Measurements from ENCODE around the gene SCAF4.
"Not testable (repeated sequence)": the region's sequence is repeated elsewhere in the genome, so short reads cannot be mapped to it uniquely, and the experiment has no call there.

The SCAF4 gene, protein sequence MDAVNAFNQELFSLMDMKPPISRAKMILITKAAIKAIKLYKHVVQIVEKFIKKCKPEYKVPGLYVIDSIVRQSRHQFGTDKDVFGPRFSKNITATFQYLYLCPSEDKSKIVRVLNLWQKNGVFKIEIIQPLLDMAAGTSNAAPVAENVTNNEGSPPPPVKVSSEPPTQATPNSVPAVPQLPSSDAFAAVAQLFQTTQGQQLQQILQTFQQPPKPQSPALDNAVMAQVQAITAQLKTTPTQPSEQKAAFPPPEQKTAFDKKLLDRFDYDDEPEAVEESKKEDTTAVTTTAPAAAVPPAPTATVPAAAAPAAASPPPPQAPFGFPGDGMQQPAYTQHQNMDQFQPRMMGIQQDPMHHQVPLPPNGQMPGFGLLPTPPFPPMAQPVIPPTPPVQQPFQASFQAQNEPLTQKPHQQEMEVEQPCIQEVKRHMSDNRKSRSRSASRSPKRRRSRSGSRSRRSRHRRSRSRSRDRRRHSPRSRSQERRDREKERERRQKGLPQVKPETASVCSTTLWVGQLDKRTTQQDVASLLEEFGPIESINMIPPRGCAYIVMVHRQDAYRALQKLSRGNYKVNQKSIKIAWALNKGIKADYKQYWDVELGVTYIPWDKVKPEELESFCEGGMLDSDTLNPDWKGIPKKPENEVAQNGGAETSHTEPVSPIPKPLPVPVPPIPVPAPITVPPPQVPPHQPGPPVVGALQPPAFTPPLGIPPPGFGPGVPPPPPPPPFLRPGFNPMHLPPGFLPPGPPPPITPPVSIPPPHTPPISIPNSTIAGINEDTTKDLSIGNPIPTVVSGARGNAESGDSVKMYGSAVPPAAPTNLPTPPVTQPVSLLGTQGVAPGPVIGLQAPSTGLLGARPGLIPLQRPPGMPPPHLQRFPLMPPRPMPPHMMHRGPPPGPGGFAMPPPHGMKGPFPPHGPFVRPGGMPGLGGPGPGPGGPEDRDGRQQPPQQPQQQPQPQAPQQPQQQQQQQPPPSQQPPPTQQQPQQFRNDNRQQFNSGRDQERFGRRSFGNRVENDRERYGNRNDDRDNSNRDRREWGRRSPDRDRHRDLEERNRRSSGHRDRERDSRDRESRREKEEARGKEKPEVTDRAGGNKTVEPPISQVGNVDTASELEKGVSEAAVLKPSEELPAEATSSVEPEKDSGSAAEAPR

DNA sequence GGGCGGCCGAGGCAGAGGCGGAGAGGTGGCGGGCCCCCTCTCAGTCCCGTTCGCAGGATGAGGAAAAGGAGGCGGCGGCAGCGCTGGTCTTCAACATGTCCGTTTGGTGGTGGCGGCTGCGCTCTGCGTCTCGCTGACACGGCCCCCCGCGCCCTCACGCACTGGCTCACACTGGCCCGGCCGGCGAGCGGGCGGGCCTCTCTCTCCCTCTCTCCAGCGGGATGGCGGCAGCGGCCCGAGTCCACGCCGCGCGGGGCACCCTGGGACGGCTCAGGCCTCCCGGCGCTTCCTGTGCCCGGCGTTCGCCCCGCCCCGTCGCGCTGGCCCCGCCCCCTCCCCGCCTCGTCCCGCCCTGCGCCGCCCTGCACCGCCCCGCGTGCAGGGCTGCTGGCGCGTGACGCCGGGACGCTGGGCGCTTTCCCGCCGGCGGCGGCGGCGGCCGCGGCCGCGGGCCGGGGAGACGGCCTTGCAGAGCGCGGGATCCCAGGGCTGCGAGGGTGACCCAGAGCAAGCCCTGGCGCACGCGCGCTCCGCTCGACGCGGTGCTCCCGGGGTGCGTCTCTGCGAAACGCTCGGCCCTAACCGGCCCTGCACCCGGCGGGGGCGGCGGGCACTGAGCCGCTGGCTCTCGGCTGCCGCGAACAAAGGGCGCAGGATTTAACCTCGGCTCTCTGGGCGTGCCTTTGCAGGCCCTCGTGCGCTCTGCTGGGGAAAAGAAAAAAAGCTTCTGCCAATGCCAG is at the start of gene SCAF4:
TSS of gene SCAF4 (minus strand) at position 262 of the 740 bp plus-strand sequence. CDS start 426 bp downstream, outside the sequence.
- DNase-seq = peak; percentile 80

DNA sequence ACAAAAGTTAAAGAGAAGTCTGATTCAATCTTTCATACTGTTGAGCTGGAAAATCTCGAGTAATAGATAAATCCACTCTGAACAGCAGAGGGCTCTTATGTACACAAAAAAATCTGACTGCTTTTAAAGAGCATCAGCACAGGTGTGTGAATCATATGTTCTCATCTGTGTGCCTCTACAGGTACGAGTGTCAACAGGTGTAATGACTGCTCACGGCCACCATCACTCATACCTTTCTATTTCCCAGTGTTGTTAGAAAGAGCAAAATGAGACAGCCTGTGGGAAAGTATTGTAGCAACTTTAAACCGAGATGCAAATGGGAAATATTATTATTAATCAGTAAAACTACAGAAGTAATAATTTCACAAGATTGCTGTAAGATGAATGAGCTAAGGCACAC is 49.0 kb upstream of the SCAF4 start:
- peak; percentile 71 for DNase-seq

DNA sequence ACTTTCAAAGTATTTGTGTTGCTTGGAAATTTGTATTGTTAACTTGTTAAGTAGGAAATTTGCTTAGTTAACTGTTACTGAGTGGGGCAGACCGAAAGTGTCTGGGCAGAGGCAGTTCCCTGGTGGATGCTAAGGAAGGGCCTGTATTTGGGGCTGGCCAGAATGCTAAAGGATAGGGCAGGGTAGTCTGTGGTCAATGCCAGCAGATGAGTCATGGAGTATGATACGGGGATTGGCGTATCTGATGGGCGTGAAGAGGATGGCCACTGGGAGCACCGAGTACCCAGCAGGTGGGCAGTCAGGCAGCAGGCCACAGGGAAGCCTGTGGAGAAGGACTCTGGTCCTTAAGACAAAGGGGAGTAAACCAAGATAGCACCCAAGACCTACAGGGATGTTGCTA is 46.6 kb upstream of the SCAF4 start:
- no peak for DNase-seq

DNA sequence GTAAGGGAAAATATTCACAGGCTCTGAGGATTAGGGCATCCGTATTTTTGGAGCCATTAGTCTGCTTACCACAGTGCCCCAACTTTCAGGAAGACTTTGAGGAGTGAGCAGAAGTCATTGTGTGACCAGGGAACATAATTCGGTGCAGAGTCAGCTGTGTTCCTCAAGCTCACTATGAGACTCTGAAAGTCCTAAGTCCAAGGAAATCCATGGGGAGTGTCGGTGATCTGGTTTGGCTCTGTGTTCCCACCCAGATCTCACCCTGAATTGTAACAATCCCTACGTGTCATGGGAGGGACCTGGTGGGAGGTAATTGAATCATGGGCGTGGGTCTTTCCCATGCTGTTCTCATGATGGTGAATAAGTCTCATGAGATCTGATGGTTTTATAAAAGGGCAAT is 45.9 kb upstream of the SCAF4 start:
- DNase-seq = no peak

DNA sequence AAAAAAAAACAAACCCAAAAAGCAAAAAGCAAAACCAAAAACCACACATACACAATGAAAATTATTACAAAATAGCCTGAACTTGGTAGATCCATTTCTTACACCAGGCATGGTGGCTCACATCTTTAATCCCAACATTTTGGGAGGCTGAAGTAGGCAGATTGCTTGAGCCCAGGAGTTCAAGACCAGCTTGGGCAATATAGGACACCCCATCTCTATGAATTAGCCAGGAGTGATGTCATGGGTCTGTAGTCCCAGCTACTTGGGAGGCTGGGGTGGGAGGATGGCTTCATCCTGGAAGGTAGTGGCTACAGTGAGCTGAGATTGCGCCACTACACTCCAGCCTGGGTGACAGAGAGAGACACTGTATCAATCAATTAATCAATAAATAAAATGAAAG is 42.1 kb upstream of the SCAF4 start:
- no peak for DNase-seq

DNA sequence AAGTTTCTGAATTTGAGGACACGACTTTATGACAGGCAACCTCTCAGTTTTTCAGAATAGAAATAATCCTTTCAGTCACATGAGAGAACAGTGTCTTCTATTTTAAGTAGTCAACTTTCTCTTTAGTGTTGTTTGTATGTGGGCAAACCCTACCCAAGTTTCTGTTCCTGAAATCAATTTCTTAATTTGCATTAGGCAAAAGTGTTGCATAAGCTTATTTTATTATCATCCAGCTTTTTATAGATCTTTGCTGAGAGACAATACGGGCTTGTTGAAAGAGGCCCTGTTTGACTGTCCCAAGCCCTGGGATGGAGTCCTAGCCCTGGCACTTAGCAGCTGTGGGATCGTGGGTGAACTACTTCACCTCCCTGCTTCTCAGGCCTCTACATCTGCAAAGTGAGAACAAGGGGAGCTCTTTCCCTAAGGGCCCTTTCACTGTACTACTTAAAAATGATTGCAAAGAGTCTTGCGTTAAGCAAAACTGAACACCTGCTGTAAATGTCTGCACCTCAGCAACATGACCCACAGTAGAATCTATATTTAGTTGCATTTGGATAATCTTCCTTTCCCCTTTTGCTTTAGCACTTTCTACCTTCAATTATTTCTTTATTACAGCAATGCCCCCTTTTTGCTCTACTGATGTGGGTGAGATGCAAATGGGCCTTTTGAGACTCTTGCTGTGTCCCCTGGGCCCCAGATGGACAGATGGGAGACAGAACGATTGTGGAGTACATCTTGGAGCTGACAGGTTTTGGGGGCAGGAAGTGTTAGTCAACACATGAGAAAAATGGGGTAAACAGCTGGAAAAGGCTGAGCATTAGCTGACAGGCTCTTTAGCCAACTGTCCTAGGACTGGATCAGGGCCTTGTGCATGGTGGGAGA is 41.0 kb upstream of the SCAF4 start:
- no peak for DNase-seq

DNA sequence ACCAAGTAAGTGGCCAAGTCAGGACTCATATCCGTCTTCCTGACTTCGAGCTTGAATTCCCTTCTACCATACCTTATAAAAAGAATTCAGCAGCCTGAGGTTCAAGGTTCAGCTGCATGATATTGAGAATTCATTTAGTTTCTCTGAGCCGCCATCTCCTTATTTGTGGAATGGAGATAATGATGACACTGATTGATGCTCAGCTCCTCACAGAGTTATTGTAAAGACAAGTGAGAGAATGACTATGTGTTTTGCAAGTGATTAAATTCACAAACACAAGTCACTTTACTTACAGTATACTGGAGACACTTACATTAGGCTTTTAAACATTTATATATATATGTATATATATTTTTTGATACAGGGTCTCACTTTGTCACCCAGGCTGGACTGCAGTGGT is 39.8 kb upstream of the SCAF4 start:
- no peak for DNase-seq

DNA sequence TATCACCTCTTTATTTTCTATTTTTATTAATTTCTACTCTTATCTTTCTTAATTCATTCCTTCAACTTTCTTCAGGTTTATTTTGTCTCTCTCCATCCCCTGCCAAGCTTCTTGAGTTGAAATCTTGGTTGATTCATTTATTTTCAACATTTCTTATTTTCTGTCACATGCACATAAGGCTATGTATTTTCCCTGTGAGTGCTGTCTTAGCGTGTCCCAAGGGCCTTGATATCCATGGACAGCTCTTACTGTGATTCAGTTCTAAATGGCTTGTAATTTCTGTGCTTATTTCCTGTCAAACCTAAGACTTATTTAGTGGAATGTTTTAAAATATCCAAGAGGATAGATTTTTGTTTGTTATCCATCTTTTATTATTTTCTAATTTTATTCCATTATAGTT is 36.8 kb upstream of the SCAF4 start:
- no peak for DNase-seq

DNA sequence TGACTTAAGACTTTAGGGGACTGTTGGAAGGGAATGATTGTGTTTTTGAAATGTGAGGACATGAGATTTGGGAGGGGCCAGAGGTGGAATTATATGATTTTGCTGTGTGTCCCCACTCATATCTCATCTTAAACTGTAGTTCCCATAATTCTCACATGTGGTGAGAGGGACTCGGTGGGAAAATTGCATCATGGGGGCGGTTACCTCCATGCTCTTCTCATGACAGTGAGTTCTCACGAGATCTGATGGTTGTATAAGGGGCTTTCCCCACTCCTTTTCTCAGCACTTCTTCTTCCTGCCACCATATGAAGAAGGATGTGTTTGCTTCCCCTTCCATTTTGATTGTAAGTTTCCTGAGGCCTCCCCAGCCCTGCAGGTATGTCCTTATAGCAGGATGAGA is 35.0 kb upstream of the SCAF4 start:
- no peak for DNase-seq

DNA sequence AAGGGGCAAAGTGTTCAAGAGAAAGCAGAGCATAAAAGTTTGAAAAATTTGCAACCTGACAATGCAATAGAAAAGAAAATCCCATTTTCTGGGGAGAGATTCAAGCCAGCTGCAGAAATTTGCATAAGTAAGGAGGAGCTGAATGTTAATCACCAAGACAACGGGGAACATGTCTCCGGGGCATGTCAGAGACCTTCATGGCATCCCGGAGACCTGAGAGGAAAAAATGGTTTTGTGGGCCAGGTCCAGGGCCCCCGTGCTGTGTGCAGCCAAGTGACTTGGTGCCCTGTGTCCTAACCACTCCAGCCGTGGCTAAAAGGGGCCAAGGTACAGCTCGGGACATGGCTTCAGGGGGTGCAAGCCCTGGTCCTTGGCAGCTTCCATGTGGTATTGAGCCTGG is 33.9 kb upstream of the SCAF4 start:
- DNase-seq = not testable (repeated sequence)

DNA sequence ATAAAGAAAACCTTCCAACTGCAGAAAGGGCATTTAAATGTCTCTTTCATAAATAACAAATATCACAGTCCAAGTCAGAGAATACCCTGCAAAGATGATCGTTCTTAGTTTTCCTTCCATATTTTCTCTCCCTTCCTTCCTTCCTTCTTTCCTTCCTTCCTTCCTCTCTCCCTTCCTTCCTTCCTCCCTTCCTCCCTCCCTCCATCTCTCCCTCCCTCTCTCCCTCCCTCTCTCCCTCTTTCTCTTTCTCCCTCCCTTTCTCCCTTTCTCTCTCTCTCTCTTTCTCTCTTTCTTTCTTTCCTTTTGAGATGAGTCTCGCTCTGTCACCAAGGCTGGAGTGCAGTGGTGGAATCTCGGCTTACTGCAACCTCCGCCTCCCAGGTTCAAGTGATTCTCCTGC is 29.0 kb upstream of the SCAF4 start:
- no peak for DNase-seq

DNA sequence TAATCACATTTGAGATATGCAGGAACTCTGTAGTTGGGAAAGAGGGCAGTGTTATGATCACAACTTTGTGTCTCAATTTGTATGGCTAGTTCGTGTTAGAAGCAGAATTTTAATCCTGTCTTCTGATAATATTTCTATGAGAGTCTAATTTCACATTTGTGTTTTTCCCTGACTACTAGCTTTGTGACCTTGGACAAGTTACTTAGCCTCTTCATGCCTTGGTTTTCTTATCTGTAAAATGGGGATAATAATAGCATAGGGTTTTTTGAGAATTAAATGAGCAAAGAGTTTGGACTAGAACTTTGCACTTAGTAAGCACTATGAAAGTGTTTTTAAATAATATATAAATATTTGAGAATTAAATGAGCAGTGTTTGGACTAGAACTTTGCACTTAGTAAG is 24.9 kb upstream of the SCAF4 start:
- no peak for DNase-seq

DNA sequence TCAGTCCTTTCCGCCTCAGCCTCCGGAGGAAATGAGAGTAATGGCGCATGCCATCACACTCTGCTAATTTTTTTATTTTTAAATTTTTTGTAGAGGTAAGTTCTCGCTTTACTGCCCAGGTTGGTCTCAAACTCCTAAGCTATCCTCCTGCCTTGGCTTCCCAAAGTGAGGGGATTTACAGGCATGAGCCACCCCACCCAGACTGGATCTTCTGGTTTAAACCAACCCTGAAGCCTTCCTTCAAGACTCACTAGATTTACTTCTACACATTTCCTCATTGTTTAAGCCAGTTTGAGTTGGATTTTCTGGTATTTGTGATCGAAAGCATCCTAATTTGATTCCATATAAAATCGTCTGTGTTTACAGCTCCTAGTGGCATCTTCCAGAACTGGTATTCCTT is 23.1 kb upstream of the SCAF4 start:
- DNase-seq = no peak

DNA sequence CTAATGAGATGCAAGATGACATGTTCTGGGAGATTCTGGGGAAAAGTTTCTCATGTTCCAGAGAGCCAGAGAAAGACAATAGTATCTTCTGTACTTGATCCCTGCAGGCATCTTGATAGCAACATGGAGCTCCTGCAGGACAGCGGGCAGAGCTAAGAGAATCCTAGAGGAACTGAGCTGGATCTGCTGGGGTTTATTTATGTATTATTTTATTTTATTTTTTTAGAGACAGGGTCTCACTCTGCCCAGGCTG is 22.7 kb upstream of the SCAF4 start:
- DNase-seq = no peak

DNA sequence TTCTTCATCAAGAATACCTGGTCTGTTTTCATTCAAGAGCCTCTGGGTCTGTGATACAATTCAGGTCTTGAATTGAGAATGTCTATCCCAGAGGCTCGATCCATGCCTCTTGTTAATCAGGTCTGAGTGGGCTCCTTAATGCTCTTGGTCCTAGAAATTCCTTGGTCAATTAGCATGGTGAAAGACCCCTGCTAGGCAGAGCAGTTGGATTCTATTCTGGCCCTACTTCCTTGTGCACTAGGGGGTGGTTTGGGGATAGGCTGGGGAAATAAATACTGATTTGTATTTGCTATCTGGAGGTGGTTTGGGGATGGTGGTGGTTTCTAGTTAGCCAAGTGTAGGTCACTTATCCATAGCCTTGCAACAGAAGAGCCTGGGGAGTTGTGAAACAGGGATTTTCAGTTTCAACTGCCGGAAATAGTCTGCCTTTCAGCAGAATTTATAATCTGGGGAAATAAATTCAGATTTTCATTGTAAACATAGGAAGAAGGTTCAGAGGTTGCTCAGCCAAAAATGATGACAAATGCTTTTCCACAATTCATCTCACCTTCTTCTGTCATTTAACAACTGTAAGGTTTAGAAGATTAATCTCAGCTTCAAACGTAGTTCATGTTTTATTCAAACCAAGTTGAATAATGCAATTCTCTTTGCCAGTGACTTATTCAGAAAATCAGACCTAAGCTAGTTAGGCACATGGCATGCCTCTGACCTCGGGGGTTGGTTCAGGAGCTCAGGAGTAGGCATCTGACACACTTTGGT is 22.2 kb upstream of the SCAF4 start:
- no peak for DNase-seq

DNA sequence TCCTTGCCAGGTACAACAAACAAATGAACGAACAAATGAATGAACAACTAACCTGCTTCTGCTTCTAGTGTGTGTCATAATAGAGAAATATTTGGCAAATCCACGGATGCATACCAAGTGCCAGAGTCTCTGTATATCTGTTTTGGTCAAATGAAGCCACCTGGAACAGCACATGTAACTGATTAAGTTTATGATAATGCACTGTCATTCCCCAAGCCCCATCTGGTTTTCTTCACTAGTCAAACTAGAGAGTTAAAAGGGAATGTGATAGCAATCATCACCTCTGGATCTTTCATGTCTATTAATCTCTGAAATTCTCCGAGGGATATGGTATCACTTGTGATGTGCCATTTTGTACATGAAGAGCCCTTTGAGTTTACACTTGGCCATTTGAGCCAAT is 21.0 kb upstream of the SCAF4 start:
- no peak for DNase-seq

DNA sequence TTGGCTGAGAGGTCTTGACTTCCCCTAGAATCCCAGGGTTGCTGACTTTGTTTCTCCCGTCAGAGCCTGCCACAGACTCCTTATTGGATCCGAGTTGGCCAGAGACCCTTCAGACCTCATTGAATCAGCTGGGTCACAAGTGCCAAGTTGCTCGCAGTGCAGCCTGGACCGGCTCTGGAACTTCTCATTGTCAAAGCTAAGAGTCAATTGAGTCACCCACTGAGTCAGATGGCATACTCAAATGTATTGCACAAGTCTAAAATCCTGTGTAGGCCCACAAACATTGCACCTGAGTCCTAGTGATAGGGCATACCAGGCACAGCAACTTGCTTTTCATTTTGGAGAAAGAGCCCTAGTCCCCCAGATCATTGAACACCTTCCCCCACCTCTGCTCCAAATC is 20.4 kb upstream of the SCAF4 start:
- no peak for DNase-seq

DNA sequence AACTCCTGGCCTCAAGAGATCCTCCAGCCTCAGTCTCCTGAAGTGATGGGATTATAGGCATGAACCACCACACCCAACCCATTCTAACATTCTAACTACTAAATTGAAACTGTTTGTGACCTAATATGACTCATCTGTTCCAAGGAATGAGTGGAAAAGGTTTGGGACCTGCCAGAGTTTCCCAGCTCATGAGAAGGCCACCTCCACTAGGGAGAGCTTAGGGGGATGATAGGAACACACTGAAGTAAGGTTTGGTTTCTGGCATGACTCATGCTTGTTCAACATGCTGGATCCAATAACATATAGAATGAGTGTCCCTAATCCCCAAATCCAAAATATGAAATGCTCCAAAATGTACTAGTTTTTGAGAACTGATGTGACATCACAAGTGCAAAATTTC is 18.9 kb upstream of the SCAF4 start:
- no peak for DNase-seq

DNA sequence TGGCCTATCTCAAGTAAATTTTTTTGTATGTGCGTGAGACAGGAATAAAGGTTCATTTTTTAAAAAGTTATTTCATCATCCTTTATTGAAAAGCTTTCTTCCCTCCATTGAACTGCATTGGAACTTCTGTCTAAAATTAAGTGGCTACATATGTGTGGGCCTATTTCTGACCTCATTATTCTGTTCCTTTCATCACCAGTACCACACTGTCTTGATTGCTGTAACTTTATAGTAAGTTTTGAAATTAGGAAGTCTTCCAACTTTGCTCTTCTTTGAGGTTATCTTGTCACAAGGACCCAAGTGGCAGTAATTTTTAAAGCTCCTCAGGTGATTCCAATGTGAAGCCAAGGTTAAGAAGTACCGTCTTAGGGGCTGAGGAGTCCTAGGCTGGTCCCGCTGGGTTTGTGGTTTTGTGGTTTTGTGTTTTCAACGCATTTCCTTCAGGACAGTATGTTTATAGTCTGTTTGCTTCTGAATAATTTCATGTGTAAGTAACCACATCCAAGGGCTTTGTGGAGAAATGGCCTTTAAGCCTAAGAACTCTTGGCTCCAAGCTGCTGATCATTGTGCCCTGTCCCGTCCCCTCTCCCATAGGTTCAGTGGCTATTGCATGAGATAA is 12.4 kb upstream of the SCAF4 start:
- no peak for DNase-seq

DNA sequence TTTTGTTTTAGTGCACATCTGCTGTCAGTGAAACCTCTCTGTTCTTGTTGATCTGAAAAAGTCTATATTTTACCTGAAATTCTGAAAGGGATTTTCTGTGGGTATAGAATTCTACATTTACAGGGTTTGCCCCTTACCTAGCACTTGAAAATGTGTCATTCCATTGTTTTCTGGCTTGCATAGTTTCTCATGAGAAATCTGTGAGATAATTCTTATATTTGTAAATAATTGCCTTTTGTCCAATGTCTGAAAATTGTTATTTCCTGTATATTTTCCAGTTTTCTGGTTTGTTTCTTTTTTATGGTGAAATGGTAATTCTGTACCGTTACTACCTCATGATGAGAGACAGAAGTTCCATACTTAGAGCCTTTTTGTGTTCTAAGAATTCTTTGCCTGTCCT is 11.8 kb upstream of the SCAF4 start:
- DNase-seq = no peak

DNA sequence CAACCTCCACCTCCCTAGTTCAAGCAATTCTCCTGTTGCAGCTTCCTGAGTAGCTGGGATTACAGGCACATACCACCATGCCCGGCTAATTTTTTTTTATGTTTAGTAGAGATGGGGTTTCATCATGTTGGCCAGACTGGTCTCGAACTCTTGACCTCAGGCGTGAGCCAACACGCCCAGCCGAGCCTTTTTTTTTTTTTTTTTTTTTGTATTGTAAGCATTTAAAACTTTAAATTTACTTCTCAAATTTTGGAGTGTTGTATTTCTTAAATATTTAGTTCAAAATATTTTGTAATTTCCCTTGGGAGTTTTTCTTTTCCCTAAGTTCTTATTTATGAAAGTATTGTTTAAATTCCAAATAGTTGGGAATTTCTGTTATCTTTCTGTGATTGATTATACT is 9.2 kb upstream of the SCAF4 start:
- no peak for DNase-seq

Data from DMS153 (cell line).